ENCODE data around the gene OSBP2. TPM values are rescaled to one million over a fixed set of nuclear protein-coding genes. Genes with fewer than 3 reads are reported as not detected.
"Not testable (repeated sequence)": the region's sequence is repeated elsewhere in the genome, so short reads cannot be mapped to it uniquely, and the experiment has no call there.

OSBP2 gene
- total RNA-seq, 1 donor: 6.2 TPM

- DNase-seq (ENCODE audit: low read depth in 2 of 3, low spot score in 2 of 3): no peak
Measured at GRCh38 chr22:30754521-30754920, 59.8 kb downstream of the OSBP2 start.

GRCh38 chr22:30754971-30755758 is 60.5 kb downstream of the OSBP2 start:
- peak; percentile 9 to 86 (median 69) for DNase-seq (ENCODE audit: low read depth in 2 of 3, low spot score in 2 of 3)

- DNase-seq (ENCODE audit: low read depth in 2 of 3, low spot score in 2 of 3): no peak
Measured at GRCh38 chr22:30755759-30756124, 61.1 kb downstream of the OSBP2 start.

GRCh38 chr22:30763815-30764673 is 69.4 kb downstream of the OSBP2 start:
- DNase-seq (ENCODE audit: low read depth in 2 of 3, low spot score in 2 of 3): peak; percentile 28 to 88 (median 80)

- DNase-seq (ENCODE audit: low read depth in 2 of 3, low spot score in 2 of 3): no peak
Measured at GRCh38 chr22:30767661-30768060, 73.0 kb downstream of the OSBP2 start.

- DNase-seq (ENCODE audit: low read depth in 2 of 3, low spot score in 2 of 3): no peak
Measured at GRCh38 chr22:30770716-30771115, 76.0 kb downstream of the OSBP2 start.

GRCh38 chr22:30773919-30774318 is 79.2 kb downstream of the OSBP2 start:
- DNase-seq (ENCODE audit: low read depth in 2 of 3, low spot score in 2 of 3): no peak

- no peak for DNase-seq (ENCODE audit: low read depth in 2 of 3, low spot score in 2 of 3)
Measured at GRCh38 chr22:30774566-30774965, 79.9 kb downstream of the OSBP2 start.

GRCh38 chr22:30776476-30776875 is 81.8 kb downstream of the OSBP2 start:
- DNase-seq (ENCODE audit: low read depth in 2 of 3, low spot score in 2 of 3): no peak

- DNase-seq (ENCODE audit: low read depth in 2 of 3, low spot score in 2 of 3): not testable (repeated sequence)
Measured at GRCh38 chr22:30777146-30777545, 82.5 kb downstream of the OSBP2 start.

- no peak for DNase-seq (ENCODE audit: low read depth in 2 of 3, low spot score in 2 of 3)
Measured at GRCh38 chr22:30777587-30777986, 82.9 kb downstream of the OSBP2 start.

- DNase-seq (ENCODE audit: low read depth in 2 of 3, low spot score in 2 of 3): no peak
Measured at GRCh38 chr22:30778261-30778660, 83.6 kb downstream of the OSBP2 start.

GRCh38 chr22:30780026-30780425 is 85.4 kb downstream of the OSBP2 start:
- DNase-seq (ENCODE audit: low read depth in 2 of 3, low spot score in 2 of 3): peak in 2 of 3 donors; percentile 18 to 74

GRCh38 chr22:30781271-30781875 is 86.7 kb downstream of the OSBP2 start:
- DNase-seq (ENCODE audit: low read depth in 2 of 3, low spot score in 2 of 3): no peak

GRCh38 chr22:30782613-30783012 is 87.9 kb downstream of the OSBP2 start:
- DNase-seq (ENCODE audit: low read depth in 2 of 3, low spot score in 2 of 3): no peak

GRCh38 chr22:30783021-30783420 is 88.3 kb downstream of the OSBP2 start:
- DNase-seq (ENCODE audit: low read depth in 2 of 3, low spot score in 2 of 3): no peak

- DNase-seq (ENCODE audit: low read depth in 2 of 3, low spot score in 2 of 3): no peak
Measured at GRCh38 chr22:30785527-30785926, 90.9 kb downstream of the OSBP2 start.

GRCh38 chr22:30790366-30790765 is 95.7 kb downstream of the OSBP2 start:
- DNase-seq (ENCODE audit: low read depth in 2 of 3, low spot score in 2 of 3): no peak

GRCh38 chr22:30792456-30792855 is 97.8 kb downstream of the OSBP2 start:
- DNase-seq (ENCODE audit: low read depth in 2 of 3, low spot score in 2 of 3): no peak

GRCh38 chr22:30795118-30795517 is 100.4 kb downstream of the OSBP2 start:
- no peak for DNase-seq (ENCODE audit: low read depth in 2 of 3, low spot score in 2 of 3)

- DNase-seq (ENCODE audit: low read depth in 2 of 3, low spot score in 2 of 3): no peak
Measured at GRCh38 chr22:30801695-30802094, 107.0 kb downstream of the OSBP2 start.
